Uterus (tissue), 2 donors: Measurements from ENCODE around the gene SPON2.

ENCODE experiments used
- CTCF ChIP-seq, 4 experiments: fragments of 200-600 bp in 2 of 4; fragments of 450-650 bp in 2 of 4; sonication (generic) in 2 of 4; IDR thresholded peaks; one replicate each; pipeline ENCODE4 v1.5.1; 2016 to 2019; ENCODE audit warnings: antibody characterized with exemption in 4 of 4, mild to moderate bottlenecking in 2 of 4, moderate library complexity in 1 of 4
- POLR2A ChIP-seq, 2 donors: fragments of 450-650 bp; IDR thresholded peaks; one replicate each; pipeline ENCODE4 v1.6.1; 2016; ENCODE audit warnings: antibody characterized with exemption in 2 of 2, mild to moderate bottlenecking in 1 of 2, moderate library complexity in 1 of 2

DNA sequence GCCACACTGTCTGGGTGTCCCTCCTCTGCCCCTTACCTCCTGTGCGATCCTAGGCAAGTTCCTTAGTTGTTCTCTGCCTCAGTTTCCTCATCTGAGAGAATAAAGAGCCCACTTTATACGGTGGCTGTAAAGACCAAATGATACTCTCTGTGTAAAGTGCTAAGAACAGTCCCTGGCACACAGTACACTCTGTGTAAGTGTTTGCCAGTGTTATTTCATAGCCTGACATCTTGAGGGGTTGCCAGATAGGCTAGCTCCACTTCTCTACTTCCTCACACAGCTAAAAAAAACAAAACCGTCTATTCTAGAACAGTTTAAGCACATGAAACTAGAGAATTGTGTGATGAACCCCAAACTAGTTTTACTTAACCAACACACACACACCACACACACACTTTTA lies 17.1 kb downstream of the SPON2 start:
- TF ChIP-seq CTCF (IDR thresholded peaks at IDR 0.05) (no peak), POLR2A (IDR thresholded peaks at IDR 0.05) (no peak)
